Measurements from ENCODE around the gene UBE2O.
"Not testable (repeated sequence)": the region's sequence is repeated elsewhere in the genome, so short reads cannot be mapped to it uniquely, and the experiment has no call there.

The UBE2O gene

DNA sequence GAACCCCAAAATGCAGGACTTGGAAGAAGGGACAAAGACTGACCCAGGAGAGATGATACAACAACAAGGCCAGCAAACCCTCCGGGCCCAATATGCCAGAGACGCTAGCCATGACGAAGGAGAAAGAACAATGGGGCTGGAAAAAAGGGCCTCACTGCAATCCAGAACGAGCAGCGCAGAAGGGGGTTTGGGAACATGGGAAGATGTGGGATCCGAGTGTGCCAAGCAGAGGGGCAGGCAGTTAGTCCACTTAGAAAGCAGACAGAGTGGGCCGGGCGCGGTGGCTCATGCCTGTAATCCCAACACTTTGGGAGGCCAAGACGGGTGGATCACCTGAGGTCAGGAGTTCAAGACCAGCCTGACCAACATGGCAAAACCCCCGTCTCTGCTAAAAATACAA is 106.0 kb downstream of the UBE2O start:
- in situ Hi-C loops (cut with HindIII; ENCODE audit: low pct_ligation_motif_present, low pct_unique_long_range_greater_than_20kb, low sequenced_read_pairs); DNase-seq: not testable (repeated sequence)

- no peak for DNase-seq
- in situ Hi-C loops (cut with HindIII; ENCODE audit: low pct_ligation_motif_present, low pct_unique_long_range_greater_than_20kb, low sequenced_read_pairs), result no loop called here
Measured at GRCh38 chr17:76345377-76345974, 107.5 kb downstream of the UBE2O start.

DNA sequence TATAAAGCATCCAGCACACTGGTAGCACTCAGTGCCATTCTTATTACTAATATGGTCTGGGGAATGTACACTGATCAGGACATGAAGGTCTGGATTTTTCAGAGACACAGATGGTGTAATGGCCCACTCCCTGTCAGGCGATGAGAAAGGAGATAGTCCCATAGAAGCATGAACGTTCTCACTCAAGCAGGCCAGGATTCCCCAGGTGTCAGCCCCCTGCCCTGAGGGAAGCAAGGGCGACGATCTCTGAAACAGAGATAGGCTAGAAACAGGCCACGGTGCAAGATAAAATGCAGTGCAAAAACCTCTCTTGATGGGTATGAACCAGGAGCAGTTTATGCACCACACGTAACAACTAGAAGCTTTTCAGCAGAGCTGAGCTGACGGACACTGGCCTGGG is 109.8 kb downstream of the UBE2O start:
- no peak for DNase-seq
- in situ Hi-C loops (cut with HindIII; ENCODE audit: low pct_ligation_motif_present, low pct_unique_long_range_greater_than_20kb, low sequenced_read_pairs), result no loop called here

DNA sequence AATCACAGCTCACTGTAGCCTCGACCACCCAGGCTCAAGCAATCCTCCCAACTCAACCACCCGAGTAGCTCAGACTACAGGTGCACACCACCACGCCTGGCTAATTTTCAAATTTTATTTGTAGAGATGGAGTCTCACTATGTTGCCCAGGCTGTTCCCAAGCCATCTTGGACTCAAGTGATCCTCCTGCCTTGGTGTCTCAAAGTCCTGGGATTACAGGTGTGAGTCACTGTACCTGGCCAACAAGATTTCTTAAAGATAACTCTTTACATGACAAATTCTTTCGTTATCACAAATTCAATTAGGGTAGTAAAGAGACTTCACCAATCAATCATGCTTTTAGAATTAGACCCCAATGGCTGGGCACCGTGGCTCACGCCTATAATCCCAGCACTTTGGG is 111.7 kb downstream of the UBE2O start:
- no peak for DNase-seq
- in situ Hi-C loops (cut with HindIII; ENCODE audit: low pct_ligation_motif_present, low pct_unique_long_range_greater_than_20kb, low sequenced_read_pairs), result no loop called here

Data from ACHN (cell line).